GM12892 (cell line): ENCODE data around the gene MOGAT2.

Experiments
- POLR2A ChIP-seq: IDR thresholded peaks from 2 replicates; pipeline ENCODE4 v1.6.1; 2011; ENCODE audit warnings: low read depth, low read length, control low read depth
- POLR2AphosphoS5 ChIP-seq: IDR thresholded peaks from 2 replicates; pipeline ENCODE4 v1.6.1; 2011; ENCODE audit warnings: low read depth, low read length, control low read depth
- TAF1 ChIP-seq: IDR thresholded peaks from 2 replicates; pipeline ENCODE4 v1.6.1; 2011; ENCODE audit warnings: low read depth, mild to moderate bottlenecking, control low read depth, low read length, borderline replicate concordance

DNA sequence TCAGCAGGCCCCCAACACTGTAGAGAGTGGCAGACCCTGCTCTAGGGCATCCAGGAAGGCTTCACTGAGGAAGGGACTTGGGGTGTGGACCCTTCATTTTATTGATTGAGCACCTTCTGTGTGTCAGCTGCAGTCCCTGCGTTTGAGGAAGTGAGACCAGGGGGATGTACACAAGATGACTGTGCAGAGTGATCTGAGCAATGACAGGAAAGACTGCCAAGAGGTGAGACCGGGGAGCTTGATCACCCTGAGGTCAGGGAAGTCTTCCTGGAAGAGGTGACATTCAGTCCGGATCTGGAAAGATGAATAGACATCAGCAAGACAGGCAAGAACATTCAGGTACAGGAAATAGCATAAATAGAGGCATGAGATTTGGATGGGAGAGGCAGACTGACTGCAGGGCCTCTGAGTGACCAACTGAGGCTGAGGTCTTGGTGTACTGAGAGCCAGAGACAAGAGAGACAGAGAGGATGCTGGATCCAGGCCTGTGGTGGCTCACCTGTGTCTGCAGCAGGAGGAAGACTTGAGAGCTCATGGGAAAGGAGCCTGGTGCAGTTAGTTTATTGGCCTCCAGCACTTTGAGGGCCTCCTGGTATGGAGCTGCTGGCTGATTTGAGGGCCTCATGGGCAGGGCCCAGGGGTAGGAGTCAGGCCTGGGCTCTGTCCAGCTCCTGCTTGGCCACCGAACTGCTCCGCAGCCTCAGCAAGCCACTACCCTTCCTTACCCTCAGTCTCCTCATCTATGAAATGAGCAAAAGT, 56.1 kb downstream of the MOGAT2 start:
- TF ChIP-seq TAF1: no peak
- no peak for TF ChIP-seq POLR2A
- no peak for TF ChIP-seq POLR2AphosphoS5
